ENCODE measurements around the gene PPP2R2D.
"Not testable (repeated sequence)": the region's sequence is repeated elsewhere in the genome, so short reads cannot be mapped to it uniquely, and the experiment has no call there.

The PPP2R2D gene

GRCh38 chr10:131908151-131908550, 7.3 kb downstream of the PPP2R2D start:
- no peak for DNase-seq (ENCODE audit: low spot score)

- no peak for DNase-seq (ENCODE audit: low spot score)
Measured at GRCh38 chr10:131909014-131909808, 8.4 kb downstream of the PPP2R2D start.

DNA sequence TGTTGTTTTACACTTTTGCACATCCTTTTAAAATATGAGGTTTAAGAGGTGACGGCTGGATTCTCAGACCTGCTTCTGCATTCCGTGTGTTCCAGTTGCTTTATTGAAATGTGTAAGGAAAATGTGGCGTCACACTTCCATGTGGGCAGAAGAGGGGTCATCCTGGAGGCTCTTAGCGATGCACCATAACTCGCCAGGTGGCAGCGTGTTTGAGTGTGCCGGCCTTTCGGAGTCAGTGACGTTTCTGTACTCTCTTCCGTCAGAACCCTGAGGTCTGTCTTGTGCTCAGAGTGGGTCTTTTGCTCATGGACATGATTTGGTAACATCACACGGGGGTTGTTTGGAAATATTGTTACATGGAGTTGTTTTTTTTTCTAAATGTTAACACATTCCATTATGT, 9.1 kb downstream of the PPP2R2D start:
- no peak for DNase-seq (ENCODE audit: low spot score)

- DNase-seq (ENCODE audit: low spot score) = no peak
Measured at GRCh38 chr10:131910663-131911314, 10.0 kb downstream of the PPP2R2D start.

DNA sequence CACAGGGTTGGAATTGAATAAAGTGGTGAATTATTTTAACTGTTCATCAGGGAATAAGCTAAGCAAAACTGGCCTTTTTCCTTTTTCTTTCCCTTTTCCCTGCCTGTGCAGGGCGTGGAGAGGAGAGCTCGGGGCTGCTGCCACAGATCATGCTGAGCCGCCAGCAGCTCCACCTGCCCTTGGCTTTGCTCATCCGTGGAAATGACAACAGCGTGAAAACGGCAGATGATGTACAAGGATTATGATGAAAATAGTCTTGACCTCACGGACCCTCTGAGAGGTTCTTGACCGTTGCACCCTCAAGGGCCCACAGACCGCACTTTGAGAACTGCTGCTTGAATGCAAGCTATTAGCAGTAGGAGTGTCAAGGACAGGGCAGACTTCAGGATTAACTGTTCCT, 10.6 kb downstream of the PPP2R2D start:
- no peak for DNase-seq (ENCODE audit: low spot score)

GRCh38 chr10:131912620-131913019, 11.8 kb downstream of the PPP2R2D start:
- no peak for DNase-seq (ENCODE audit: low spot score)

DNA sequence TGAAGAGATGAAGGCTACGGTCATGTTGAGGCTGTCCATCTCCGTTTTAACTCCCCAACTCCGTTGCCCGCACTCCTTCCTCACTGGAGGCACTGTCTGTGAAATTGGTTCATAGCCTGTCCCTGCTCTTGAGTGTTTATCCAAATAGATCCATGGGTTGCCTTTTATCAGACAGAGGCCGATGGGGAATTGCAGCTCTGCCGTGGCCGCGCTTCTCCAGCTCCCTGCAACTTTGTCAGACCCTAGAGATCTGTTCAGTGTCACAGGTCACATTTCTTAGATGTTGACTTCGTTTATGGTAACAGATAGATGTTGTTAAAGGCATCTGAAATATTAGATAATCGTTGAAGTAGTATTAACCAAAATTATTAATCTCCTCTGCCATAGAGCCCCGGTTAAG, 14.7 kb downstream of the PPP2R2D start:
- DNase-seq (ENCODE audit: low spot score) = no peak

- DNase-seq (ENCODE audit: low spot score) = no peak
Measured at GRCh38 chr10:131915990-131916766, 15.4 kb downstream of the PPP2R2D start.

- not testable (repeated sequence) for DNase-seq (ENCODE audit: low spot score)
Measured at GRCh38 chr10:131916767-131917160, 16.0 kb downstream of the PPP2R2D start.

- DNase-seq (ENCODE audit: low spot score) = not testable (repeated sequence)
Measured at GRCh38 chr10:131917496-131917895, 16.7 kb downstream of the PPP2R2D start.

DNA sequence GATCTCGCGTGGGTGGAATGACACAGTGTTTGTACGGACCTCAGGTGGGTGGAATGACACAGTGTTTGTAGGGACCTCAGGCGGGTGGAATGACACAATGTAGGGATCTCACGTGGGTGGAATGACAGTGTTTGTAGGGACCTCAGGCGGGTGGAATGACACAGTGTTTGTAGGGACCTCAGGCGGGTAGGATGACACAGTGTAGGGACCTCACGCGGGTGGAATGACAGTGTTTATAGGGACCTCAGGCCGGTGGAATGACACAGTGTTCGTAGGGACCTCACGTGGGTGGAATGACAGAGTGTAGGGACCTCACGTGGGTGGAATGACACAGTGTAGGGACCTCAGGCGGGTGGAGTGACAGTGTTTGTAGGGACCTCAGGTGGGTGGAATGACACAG, 18.7 kb downstream of the PPP2R2D start:
- DNase-seq (ENCODE audit: low spot score) = not testable (repeated sequence)

GRCh38 chr10:131920151-131920550, 19.3 kb downstream of the PPP2R2D start:
- no peak for DNase-seq (ENCODE audit: low spot score)

DNA sequence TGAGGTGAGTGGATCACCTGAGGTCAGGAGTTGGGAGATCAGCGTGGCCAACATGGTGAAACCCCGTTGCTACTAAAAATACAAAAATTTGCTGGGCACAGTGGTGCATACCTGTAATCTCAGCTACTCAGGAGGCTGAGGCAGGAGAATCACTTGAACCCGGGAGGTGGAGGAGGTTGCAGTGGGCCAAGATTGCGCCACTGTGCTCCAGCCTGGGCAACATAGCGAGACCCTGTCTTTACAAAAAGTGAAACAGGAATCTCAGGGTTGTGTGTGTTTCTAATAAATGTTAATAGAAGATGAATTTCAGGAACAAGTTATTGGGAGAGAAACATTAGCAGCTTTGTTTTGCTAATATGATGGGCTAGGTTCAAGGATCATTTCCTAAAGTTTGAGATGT, 19.9 kb downstream of the PPP2R2D start:
- DNase-seq (ENCODE audit: low spot score) = no peak

DNA sequence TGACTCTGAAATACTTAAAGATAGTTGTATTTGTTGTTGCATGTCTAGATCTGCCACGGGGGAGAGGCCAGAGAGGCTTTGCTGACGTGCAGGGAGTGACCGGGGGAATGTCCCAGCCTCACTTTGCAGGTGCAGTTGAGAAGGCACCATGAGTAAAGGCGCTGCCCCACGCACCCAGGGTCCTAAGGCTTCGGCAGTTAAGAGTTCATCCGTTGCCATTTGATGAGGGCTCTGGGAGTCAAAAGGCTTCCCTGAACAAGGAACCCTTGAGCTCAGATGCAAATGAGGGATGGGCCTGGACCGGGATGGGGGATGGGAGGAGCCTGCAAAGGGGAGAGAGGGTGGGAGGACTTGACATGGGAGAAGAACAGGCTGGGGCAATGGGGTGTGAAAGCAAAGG, 20.4 kb downstream of the PPP2R2D start:
- DNase-seq (ENCODE audit: low spot score) = no peak

- DNase-seq (ENCODE audit: low spot score) = no peak
Measured at GRCh38 chr10:131923038-131923756, 22.4 kb downstream of the PPP2R2D start.

GRCh38 chr10:131925011-131925649, 24.3 kb downstream of the PPP2R2D start:
- DNase-seq (ENCODE audit: low spot score) = no peak

DNA sequence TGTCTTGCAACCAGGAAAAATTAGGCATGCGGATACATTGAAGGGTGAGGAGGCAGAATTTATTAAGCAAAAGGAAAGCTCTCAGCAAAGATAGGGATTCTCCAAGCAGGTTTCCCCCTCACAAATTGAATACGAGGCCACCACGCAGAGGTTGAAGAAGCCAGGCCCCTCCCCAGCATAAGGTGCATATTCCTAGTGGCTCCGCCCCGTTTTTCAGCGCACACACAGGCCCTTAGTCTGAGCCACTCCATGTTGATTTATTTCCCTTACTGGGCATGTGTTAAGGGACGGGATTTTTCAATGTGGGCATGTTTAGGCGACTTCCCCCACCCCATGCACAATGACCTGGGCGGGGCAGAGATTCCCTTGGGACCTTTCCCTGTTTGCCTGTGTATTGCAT, 24.9 kb downstream of the PPP2R2D start:
- DNase-seq (ENCODE audit: low spot score) = no peak

DNA sequence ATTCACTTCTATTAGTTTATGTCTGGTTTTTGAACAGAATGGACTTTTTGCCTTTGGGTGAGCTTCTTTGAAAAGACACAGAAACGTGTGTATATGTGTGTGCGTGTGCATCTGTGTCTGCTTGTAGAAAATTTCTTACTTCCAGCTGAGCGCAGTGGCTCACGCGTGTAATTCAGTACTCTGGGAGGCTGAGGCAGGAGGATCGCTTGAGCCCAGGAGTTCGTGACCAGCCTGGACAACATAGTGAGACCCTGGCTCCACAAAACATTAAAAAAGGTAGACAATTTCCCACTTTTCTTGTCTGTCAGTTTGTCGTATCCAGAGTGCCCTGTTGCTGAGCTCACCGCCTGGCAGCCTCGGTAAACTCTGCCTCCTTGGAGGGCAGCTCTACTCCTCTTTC, 25.4 kb downstream of the PPP2R2D start:
- no peak for DNase-seq (ENCODE audit: low spot score)

DNA sequence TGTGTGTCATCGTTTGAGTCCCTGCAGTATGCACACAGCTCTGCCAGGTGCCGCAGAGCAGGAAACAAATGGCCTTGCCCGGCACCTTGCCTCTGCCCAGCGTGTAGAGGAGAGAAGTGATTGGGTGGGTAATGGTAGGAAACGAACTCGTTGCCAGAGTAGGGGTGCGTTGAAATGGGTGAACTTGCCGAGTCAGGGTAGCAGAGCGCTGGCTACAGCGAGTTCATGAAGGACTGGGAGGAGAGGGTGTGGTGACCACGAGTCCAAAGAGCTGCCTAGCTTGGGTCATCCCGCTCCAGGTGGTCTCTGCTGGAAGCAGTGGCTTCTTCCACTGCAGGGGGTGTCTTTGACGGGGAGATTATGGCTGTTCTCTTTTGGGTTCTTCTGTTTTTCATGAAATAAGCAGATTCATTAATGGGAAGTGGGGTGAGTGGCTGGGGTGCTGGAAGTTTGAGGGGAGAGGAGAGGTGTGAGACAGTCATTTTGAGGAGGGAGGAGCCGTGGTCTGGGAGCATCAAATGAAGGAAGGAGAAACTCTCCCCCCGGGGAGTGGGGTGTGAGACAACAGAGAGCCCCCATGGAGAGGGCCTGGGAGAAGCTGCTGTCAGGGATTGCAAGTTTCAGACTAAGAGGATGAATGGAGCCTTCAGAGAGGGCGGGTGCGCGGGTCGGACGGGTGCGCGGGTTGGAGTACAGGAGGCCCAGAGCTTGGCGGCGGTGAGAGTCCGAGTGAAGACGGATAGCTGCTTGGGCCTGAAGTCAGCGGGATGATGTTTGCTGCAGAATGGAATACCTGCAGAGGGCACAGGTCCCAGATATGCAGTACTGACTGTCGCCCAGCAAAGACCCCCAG, 26.2 kb downstream of the PPP2R2D start:
- DNase-seq (ENCODE audit: low spot score) = no peak

DNA sequence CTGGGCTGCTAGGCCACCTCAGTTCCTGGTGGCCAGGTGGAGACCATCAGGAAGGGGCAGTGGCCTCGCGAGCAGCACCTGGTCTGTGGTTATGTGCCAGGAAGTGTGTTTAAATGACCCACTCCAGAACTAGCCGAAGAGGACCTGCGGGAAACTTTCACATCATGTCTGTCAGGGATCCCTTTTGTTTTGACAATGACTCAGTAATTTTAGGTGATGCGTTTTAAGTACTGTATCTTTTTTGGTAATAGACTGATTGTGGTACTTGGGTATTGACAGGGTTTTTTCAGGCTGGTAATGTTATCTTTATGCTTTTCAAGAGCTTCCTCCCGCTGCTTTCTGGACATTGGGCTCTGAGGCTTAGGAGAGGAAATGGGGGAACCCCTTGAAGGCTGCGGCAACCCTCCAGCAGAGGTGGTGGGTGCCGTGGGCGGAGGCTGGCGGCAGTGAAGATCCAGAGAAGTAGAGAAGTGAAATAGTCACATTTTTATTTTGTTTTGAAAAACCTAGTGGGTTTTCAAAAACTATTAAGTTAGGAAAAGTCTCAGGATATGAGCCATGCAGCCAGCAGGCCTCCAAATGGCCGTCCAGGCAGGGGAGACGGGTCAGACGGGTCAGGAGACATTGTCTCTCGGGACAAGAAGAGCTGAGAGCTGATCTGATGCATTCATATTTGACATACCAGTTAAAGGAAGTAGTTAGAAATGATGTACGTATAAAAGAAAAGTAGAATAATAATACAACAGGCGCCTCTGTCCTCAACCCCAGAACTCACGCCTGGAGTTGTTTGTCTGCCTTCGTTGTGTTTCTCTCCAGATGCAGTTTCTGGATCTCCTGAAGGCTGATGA, 27.7 kb downstream of the PPP2R2D start:
- DNase-seq (ENCODE audit: low spot score) = no peak
